GM12873 (cell line): ENCODE data around the gene DDX3X.

ENCODE experiments used
- CTCF ChIP-seq: IDR thresholded peaks from 2 replicates; pipeline ENCODE4 v1.5.1; 2012; ENCODE audit warnings: low read depth, mild to moderate bottlenecking, moderate library complexity, low read length, control low read depth; ENCODE audit not compliant: insufficient read depth; ENCODE audit errors: missing control alignments

The DDX3X gene

GRCh38 chrX:41391606-41392005 is 57.6 kb downstream of the DDX3X start:
- TF ChIP-seq CTCF: no peak

GRCh38 chrX:41394293-41394692 is 60.3 kb downstream of the DDX3X start:
- TF ChIP-seq CTCF: no peak

- TF ChIP-seq CTCF: no peak
Observed at GRCh38 chrX:41397219-41397618, 63.3 kb downstream of the DDX3X start.

- no peak for TF ChIP-seq CTCF
Observed at GRCh38 chrX:41397768-41398167, 63.8 kb downstream of the DDX3X start.

- no peak for TF ChIP-seq CTCF
Observed at GRCh38 chrX:41405551-41405950, 71.6 kb downstream of the DDX3X start.

- no peak for TF ChIP-seq CTCF
Observed at GRCh38 chrX:41406201-41406600, 72.2 kb downstream of the DDX3X start.

GRCh38 chrX:41407816-41408215 is 73.9 kb downstream of the DDX3X start:
- no peak for TF ChIP-seq CTCF
